HK-2 (cell line): Measurements from ENCODE around the gene SMIM28.
"Not testable (repeated sequence)": the region's sequence is repeated elsewhere in the genome, so short reads cannot be mapped to it uniquely, and the experiment has no call there.

Experiments
- DNase-seq: peaks from one replicate; pipeline ENCODE4 v3.0.0-alpha.2; 2018; ENCODE audit not compliant: unreplicated experiment

Gene SMIM28

DNA sequence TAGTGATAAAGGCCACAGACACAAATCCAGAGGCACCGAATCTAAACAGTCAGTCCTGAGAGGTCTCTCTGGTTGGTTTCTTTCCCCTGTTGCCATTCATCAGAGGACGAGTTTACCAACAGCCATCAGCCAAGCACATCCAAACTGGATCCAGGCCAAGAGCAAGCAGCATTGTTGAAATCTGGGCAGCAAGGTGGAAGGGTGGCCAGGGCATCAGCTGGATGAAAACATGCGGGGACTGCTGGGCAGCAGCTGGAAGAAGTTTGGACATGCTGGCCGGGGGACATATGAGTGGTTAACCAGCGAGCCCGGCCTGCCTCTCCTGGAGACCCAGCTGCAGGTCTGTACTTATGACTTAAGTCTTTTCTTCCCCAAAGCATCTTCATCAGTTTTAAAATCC lies at the start of gene SMIM28:
TSS of gene SMIM28 (plus strand) at position 62 of the 400 bp plus-strand sequence. CDS start at position 230, 168 bp downstream.
- DNase-seq: no peak

DNA sequence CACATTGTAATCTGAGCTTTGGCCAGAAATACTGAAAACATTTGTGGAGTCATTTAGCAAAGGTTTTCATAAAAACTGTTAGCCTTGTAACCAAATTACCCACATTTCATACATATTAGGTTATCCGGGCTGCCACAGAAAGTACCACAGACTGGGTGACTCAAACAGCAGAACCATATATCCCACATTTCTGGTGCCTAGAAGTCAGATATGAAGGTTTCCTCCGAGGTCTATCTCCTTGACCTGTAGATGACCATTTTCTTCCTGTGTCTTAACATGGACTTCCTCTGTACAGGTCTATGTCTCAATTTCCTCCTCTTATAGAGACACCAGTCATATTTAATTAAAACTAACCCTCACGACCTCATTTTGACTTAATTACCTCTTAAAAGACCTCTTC lies 49.5 kb upstream of the SMIM28 start:
- no peak for DNase-seq

DNA sequence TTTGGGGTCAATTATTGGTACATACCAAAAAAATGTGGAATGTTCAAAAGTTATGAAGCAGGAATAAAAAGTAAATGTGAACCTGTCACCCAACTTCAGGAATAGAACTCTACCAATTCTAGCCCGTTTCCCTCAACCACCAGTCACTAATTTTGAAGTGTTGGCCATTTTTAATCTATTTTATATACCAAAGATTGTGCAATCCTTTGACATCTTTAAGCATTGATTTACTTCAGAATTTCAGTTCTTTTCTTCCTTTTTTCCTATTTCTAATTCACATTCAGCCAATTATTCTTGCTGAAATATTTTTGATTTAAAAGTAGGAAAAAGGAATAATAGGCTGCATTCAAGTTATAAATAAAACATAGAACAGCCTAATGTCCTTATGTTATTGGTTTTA lies 46.9 kb upstream of the SMIM28 start:
- no peak for DNase-seq

DNA sequence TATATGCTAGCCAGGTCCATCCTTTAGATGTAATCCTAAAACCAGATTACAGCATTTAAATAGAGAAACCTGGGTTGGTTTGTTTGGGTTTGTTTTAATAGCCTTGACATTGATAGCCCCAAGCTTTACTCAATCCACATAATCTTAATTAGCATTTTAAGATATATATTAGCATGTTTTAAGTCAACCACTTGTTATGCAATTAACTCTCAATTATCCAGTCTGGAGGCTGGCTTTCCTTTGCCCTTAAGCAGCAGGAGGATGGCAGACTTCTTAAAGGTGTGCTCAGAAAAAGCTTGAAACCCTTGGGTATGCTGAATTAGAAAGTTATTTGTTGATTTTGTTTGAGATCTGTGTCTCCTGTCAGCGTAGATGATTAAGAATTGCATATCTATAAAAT lies 46.3 kb upstream of the SMIM28 start:
- DNase-seq: no peak

DNA sequence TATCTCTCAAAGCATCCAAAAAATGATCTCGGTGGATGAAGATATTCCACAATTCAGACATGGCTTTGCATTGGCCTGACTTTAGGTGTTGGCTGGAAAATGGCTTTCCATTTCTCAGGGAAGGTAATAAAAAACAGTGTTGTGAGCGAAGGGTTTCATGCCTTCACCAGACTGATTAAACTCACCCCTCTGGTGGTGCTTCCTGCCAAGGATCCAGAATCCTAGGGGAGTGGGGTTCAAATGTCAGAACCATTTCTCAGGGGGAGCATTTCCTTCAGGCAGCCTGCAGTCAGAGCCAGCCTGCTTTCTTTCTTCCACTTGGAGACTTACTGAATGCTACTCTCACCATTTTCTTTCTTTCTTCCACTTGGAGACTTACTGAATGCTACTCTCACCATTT lies 45.7 kb upstream of the SMIM28 start:
- DNase-seq: no peak

DNA sequence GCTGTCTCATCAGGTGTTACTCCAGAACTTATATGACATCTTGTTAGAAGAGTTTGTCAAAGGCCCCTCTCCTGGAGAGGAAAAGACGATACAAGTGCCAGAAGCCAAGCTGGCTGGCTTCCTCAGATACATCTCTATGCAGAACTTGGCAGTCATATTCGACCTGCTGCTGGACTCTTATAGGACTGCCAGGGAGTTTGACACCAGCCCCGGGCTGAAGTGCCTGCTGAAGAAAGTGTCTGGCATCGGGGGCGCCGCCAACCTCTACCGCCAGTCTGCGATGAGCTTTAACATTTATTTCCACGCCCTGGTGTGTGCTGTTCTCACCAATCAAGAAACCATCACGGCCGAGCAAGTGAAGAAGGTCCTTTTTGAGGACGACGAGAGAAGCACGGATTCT lies 43.7 kb upstream of the SMIM28 start:
- no peak for DNase-seq

DNA sequence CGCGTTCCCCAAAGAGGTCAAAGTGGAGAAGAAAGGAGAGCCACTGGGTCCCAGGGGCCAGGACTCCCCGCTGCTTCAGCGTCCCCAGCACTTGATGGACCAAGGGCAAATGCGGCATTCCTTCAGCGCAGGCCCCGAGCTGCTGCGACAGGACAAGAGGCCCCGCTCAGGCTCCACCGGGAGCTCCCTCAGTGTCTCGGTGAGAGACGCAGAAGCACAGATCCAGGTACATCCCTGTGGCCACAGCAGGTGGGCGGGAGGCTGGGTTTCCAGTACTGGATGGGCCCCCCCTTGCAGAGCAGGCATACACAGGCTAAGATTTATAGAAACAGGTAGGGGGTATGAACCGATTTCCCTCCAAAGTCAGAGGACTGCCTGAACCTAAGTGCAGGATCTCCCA lies 42.7 kb upstream of the SMIM28 start:
- no peak for DNase-seq

DNA sequence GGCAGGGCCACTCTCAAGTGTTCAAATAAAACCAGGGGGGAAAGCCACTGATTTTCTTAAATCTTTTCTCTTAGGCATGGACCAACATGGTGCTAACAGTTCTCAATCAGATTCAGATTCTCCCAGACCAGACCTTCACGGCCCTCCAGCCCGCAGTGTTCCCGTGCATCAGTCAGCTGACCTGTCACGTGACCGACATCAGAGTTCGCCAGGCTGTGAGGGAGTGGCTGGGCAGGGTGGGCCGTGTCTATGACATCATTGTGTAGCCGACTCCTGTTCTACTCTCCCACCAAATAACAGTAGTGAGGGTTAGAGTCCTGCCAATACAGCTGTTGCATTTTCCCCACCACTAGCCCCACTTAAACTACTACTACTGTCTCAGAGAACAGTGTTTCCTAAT lies 41.5 kb upstream of the SMIM28 start:
- DNase-seq: no peak

DNA sequence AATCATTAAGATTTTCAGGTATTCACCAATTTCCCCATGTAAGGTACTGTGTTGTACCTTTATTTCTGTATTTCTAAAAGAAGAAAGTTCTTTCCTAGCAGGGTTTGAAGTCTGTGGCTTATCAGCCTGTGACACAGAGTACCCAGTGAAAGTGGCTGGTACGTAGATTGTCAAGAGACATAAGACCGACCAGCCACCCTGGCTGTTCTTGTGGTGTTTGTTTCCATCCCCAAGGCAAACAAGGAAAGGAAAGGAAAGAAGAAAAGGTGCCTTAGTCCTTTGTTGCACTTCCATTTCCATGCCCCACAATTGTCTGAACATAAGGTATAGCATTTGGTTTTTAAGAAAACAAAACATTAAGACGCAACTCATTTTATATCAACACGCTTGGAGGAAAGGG lies 40.6 kb upstream of the SMIM28 start:
- DNase-seq: no peak

DNA sequence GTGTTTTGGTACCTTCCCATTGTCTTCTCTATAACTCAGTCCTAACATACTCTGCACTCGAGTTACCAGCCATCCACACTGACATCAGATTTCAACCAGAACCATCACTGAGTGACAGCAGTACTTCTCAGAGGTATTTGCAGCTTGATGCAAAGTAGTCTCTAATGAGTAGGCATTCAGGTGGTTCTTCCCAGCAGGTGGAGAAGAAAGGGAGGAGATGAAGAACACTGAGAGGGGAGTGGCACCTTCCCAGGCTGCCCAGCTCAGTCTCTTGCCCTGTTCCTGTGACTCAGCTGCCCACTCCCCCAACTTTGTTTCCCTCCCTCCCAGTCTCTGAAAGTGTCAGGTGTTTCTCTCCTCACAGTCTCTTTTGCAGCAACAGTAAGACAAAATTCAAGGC lies 38.7 kb upstream of the SMIM28 start:
- no peak for DNase-seq

DNA sequence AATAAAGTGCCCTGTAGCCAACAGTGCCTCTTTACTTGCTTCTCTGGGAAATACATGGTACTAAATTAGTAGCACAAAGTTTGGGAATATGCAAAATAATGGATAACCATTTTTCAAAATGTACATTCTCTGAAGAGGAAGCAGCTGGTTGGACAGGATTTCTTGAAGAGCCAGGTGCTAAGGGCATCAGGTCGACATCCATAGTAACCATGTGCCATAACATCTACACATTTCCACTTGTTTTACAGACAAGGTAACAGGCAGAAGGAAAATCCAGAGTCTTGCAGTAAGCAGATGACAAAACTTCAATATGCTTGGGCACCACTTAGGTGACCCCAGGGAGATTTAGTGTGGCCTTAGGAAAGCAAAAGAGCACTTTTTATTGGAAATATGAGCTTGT lies 36.5 kb upstream of the SMIM28 start:
- no peak for DNase-seq

DNA sequence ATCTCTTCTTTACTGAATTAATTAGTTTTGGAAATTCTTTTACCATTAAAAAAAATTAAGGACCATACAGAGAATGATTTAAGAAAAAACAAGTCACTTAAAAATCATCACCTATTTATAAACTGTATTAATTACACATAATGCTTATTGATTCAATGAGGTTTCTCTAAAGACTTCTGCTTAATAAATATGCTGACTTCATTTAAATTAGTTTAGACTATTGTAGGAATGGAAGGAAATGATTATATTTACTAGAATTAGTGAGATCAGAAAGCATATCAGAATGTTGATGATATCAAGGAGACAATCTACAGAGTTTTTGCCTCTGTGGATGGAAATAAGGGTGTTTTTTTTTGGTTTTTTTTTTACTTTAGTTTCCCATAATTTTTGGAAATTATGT lies 34.6 kb upstream of the SMIM28 start:
- DNase-seq: no peak

DNA sequence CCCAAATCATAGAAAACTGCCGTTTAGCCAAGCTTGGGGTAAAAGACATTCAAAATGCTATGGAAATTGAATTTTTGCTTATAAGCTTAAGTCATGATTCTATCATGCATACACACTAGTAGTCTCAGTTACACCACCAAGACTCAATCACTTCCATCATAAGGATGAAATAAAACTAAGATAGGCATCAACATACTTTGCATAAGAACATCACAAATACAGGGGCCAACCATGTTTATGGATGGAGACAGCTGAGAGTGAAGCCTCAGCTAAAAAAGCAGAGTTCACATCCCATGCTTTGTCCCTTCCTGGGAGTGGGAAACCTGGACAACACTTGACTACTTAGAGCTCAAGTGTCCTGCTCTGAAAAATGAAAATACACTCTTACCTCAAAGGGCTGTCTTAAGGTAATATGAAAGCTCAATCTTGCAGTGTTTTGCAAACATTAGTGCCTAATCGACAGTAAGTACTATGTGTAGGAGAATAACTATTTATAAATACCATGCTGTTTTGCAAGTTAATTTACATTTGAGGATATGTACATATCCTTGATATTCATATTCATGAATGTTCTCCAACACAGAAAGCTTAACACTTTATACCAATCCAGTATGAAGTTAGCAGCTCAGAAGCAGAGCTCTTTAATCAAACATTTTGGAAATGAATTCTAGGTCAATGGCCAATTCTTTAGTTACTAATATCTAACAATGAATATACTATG lies 32.0 kb upstream of the SMIM28 start:
- DNase-seq: no peak

DNA sequence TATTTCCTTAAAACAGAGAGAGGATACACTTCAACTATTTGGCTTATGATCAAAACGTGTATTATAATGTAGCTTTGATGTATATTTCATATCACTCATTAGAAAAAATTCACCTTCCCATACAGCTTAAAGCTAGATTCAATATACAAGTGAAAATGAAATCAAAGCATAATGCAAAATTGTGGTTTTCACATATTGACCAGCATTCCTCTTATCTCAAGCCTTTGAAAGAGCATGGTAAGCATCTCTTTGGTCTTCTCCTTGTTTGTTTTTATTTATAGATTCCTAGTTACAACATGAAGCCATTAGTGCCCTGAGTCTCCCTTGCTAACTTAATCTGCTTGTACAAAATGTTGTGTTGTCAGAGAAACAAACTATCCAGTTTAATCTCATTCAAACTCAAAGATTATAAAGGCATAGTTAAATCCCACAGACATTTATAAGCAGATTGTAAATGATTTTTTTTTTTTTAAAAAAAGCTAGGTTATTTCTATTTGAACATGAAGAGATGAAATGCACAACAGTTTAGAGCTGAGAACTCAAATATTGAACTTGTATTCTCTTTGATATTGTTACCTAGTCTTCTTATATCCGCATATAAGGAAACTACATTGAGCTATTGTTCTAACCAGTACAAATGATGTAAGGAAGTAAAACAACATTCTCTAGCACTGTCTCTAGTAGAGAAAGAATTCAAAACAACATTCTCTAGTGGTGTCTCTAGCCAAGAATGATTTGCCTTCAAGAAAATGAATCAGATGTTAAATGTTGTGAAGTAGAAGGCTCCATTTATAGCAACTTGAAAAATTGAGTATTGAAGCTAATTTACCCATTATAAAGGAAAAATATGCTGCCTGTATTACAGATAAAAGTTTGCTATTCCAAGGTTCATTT lies 31.2 kb upstream of the SMIM28 start:
- DNase-seq: no peak

DNA sequence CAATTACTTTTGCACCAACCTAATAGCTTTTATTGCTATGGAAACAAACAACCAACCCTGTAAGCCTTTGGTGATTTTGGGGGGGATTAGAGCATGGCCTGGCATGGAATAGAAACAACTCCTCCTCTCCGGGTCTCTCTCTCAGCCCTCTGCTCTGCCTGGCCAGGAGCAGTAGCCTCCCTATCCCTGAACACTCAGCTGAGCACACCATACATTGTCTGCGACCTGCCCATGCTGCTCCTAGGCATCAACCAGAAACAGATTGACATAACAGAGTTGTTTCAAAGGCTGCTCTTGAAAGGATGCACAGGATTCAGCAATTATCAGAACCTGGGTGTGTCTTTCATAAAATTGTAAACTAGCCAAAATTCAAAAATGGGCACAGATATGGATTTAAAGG lies 29.8 kb upstream of the SMIM28 start:
- DNase-seq: no peak

DNA sequence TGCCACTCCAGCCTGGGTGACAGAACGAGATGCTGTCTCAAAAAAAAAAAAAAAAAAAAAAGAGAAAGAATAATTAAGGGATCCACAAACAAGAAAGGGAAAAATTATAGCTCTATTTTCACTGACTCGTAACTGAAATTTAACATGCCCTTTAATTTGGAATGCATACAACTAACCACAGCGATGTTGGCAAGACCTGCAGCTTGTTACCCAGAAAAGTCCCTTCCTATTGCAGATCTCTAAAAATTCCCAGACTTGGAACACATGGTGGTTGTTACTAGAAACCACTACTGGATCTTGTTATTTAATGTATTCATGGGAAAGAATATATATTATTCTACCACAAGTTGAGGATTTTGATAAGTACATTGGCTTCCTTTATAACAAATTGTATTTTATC lies 27.8 kb upstream of the SMIM28 start:
- no peak for DNase-seq

DNA sequence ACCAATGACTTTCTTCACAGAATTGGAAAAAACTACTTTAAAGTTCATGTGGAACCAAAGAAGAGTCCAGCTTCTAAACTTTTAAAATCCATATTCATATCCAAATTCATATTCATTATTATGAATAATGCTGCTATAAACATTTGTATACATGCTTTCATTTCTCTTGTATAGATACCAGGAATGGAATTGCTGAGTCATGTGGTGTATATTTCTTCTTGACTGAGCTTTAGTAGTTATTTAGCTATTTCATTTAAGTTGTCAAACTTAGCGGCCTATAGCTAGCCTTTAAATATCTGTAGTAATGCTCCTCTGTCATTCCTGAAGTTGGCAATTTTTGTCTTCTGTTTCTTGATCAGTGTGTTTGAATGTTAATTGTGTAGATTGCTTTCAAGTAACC lies 19.8 kb upstream of the SMIM28 start:
- no peak for DNase-seq

DNA sequence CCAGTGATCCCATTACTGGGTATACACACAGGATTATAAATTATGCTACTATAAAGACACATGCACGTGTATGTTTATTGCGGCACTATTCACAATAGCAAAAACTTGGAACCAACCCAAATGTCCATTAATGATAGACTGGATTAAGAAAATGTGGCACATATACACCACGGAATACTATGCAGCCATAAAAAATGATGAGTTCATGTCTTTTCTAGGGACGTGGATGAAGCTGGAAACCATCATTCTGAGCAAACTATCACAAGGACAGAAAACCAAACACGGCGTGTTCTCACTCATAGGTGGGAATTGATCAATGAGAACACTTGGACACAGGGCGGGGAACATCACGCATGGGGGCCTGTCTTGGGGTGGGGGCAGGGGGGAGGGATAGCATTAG lies 9.0 kb upstream of the SMIM28 start:
- DNase-seq: not testable (repeated sequence)

DNA sequence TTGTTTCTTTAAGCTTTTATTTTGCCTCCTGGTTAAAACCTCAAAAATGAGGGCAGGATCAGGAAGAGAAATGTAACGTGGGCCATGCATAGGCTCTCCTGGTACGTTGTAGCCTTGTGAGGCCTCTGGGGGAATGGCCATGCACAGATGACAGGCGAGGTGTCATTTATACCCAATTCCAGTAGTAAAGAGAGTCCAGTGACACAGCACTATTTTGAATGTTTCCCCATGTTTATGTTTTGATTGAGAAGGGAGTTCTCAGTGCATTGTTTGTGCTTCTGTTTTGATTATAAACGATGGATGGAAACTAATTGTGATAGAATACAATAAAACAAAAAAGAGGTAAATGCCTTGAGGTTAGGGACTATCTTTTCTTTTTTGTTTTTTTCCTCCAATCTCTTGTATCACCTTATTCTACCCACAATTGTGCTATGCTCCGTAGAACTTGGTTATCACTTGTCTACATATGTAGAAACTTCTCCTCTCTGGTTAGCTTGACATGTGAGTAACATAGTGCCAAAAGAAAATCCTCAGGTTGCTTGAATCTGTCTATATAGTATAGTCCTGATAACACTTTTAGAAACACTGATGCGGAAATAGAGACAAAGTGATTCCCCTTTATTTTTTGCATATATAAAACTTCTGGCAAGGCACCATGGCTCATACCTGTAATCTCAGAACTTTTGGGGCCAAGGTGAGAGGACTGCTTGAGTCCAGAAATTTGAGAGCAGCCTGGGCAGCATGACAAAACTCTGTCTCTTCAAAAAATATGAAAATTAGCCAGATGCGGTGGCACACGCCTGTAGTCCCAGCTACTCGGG lies 6.9 kb upstream of the SMIM28 start:
- DNase-seq: no peak

DNA sequence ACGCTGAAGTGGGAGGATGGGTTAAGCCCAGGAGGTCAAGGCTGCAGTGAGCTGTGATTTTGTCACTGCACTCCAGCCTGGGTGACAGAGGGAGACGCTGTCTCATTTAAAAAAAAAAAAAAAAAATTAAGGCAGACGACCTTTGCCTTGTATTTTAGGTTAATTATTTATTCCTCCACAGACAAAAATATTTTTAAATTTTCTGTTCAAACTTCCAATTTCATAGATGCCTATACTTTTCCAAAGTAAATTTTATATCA lies 6.3 kb upstream of the SMIM28 start:
- DNase-seq: no peak

DNA sequence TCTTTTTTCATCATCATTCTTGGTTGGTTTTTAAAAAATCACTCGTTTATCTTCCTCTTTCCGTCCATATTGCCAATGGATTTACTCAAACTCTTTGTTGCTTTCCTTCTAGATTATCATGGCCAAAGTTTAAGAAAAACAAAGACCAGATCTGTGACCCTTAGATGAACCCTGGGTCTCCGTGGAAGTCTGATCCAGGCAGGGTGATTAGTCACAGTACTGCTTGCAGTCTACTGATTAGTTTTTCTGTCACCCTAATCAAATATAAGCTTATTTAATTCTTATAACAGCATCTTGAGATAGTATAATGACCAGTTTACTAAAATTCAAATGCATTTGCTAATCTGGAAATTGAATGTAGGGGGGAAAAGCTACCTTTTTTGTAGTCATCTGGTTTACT lies 6.0 kb upstream of the SMIM28 start:
- no peak for DNase-seq

DNA sequence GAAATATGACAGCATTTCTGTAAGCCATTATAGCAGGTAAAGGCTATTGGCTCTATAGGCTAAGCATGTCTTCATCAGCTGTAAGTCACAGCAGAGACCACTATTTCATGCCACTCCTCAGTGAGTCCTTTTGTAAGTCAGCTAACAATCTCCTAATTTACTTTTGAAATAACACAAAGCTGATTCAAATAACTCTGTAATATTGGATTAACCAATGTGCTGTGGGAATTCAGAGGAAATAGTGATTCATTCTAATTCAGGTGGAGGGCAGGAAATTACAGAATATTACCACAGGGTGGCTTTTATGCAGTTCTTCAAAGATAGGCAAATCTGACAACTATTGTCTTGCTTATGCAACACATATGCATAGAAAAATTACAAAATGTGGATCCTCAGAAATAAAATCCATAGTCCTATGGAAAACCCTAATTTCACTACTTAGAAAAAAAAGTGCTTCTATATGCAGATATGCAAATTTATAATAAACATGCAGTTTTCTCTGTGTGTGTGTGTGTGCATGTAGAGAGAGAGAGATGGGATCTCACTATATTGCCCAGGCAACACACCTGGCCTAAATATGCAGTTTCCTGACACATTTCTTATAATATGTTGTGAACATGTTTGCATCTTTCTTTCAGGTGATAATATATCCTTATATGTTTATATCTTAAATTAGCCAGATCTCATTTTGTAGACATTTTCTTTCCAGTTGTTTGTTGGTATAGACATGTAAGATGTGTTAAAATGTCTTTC lies 4.8 kb upstream of the SMIM28 start:
- DNase-seq: no peak
